Breast epithelium (tissue), 3 donors: Measurements from ENCODE around the gene SNCAIP.

ENCODE experiments used
- POLR2A ChIP-seq: fragments of 450-650 bp; IDR thresholded peaks from one replicate; pipeline ENCODE4 v1.6.1; 2016; ENCODE audit warnings: antibody characterized with exemption, mild to moderate bottlenecking, moderate library complexity
- TF ChIP-seq, protein P1 (sequence below), 3 donors: fragments of 450-650 bp; IDR thresholded peaks; one replicate each; pipeline ENCODE4 v1.5.1; 2016 to 2017; ENCODE audit warnings: antibody characterized with exemption in 3 of 3, mild to moderate bottlenecking in 3 of 3, moderate library complexity in 3 of 3

DNA sequence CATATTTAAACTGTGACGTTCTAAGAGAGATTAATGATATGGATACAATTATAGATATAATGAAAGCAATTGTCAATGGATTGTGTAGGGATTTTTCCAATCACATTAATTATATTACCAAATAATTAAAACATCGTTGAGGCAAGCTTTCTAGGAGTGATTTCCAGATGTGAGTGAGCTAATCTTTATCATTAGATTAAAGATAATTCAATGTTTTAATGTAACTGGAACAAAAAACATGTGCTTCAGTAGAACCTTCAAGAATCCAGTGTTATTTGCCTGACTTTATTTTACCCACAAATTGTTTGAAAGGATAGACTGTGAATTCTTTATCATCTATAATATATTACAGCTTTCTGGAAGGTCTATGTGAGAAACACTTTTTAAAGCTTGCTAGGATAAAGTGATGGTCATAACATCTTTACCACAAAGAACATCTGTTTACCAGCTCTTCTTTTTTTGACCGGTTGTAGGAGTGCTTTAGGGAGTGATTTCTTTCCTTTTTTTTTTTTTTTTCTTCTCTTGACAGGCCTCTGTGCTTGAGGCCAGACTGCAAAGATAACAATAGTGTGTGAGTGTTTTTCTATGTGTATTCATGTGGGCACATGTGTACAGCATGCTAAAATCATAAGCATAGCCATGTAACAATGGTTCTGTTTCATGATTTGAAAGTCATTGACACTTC lies 35.0 kb downstream of the SNCAIP start:
- TF ChIP-seq, protein P1, sequence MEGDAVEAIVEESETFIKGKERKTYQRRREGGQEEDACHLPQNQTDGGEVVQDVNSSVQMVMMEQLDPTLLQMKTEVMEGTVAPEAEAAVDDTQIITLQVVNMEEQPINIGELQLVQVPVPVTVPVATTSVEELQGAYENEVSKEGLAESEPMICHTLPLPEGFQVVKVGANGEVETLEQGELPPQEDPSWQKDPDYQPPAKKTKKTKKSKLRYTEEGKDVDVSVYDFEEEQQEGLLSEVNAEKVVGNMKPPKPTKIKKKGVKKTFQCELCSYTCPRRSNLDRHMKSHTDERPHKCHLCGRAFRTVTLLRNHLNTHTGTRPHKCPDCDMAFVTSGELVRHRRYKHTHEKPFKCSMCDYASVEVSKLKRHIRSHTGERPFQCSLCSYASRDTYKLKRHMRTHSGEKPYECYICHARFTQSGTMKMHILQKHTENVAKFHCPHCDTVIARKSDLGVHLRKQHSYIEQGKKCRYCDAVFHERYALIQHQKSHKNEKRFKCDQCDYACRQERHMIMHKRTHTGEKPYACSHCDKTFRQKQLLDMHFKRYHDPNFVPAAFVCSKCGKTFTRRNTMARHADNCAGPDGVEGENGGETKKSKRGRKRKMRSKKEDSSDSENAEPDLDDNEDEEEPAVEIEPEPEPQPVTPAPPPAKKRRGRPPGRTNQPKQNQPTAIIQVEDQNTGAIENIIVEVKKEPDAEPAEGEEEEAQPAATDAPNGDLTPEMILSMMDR (IDR thresholded peaks at IDR 0.05) = no peak
- no peak for TF ChIP-seq POLR2A
